HG02938 (cell line): ENCODE data around the gene GPX4.

Experiments
- ATAC-seq: cut with Tn5 transposase; IDR thresholded peaks from one replicate; pipeline ENCODE4 v1.9.1; 2021; ENCODE audit warnings: mild to moderate bottlenecking, moderate library complexity; ENCODE audit not compliant: unreplicated experiment

The GPX4 gene

DNA sequence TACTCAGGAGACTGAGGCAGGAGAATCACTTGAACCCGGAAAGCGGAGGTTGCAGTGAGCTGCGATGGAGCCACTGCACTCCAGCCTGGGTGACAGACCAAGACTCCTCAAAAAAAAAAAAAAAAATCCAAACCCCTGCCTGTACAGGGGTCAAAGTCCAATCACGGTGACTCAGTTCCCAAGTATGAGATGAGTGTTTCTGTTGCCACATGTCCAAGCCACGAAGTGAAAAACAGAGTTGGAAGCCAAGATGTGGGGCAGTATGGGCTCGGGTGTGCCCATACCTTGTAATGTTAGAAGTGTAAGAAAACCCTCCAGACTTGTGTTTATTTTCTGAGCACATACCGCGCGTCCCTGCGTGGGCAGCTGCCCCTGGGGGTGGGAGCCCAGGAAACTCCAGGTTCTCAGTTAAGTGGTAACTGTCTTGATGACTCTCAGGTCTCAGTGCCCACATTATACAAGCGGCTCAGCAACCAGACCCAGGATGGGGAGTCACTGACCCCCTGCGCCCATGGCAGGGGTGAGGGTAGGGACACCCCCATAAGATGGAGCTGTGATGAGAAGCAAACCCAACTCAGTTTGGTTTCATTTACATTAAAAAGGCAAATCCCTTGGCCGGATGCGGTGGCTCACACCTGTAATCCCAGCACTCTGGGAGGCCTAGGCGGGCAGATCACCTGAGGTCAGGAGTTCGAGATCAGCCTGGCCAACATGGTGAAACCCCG is 1.2 kb upstream of the GPX4 start:
- no peak for ATAC-seq

GRCh38 chr19:1103132-1103707 is 574 bp upstream of the GPX4 start:
- no peak for ATAC-seq

DNA sequence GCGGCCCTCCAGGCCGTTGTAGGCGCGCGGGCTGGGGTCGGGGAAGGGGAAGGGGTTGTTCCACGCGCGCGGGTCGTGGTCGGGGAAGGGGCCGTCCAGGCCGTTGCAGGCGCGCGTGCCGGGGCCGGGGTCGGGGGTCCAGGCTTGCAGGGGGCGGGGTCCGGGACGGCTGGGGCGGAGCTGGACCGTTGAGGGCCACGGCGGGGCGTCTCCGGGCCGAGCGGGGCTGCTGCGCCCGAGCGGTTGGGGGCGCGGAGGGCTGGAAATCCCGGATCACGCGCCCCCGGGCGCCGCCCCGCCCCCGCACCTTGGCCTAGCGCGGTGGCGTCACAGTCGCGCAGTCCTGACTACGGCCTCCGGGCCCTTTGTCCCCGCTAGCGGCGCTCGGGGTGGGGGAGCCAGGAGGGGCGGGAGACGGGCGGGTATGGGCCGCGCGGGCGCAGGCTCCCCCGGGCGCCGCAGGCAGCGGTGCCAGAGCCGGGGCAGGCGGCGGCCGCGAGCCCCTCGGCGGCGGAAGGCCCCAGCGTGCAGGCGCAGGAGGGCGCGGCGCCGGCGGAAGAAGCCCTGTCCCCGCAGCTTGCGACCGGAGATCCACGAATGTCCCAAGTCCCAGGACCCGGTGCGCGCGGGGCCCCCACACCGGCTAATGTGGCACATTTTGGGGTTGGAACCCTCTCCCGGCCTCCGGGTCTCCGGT is 665 bp downstream of the GPX4 start:
- no peak for ATAC-seq

- no peak for ATAC-seq
Observed at GRCh38 chr19:1105008-1105872, 1.4 kb downstream of the GPX4 start.

GRCh38 chr19:1105873-1106840 is 2.4 kb downstream of the GPX4 start:
- ATAC-seq = no peak

DNA sequence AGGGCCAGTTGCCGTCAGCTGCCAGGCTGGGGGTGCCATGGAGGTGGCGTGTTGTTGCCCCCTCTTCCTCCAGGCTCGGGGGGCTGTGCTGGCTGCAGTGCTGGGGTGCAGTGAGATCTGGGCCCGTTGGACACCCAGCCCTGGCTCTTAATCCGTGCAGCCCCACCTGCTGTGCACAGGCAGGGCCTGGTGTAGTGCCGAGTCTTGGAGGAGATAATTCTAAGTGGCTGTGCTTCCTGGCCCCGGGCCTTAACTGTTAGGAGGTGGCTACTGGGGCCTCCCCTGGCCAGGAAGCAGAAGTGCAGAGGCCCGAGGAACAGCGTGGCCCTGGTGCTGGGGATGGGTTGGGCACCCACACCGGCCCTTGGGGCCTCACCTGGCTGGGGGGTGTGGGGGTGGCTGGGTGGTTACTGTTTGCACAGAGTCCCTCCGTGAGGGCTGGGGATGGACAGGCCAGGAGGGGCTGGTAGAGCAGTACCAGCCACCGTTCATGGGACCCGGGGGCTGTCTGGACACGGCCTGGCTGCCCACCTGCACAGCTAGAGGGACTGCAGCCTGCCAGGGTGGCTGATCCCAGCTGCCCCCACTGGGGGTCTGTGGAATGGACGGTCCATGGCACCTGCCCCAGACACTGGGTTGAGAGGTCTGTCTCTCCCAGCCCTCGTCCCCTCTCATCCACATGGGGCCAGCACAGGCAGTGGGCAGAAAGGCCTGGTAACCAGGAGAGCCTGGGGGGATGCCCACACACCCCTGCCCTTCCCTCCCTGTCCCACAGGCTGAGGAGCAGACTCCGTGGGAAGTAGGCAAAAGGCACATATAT is 3.3 kb downstream of the GPX4 start:
- no peak for ATAC-seq

DNA sequence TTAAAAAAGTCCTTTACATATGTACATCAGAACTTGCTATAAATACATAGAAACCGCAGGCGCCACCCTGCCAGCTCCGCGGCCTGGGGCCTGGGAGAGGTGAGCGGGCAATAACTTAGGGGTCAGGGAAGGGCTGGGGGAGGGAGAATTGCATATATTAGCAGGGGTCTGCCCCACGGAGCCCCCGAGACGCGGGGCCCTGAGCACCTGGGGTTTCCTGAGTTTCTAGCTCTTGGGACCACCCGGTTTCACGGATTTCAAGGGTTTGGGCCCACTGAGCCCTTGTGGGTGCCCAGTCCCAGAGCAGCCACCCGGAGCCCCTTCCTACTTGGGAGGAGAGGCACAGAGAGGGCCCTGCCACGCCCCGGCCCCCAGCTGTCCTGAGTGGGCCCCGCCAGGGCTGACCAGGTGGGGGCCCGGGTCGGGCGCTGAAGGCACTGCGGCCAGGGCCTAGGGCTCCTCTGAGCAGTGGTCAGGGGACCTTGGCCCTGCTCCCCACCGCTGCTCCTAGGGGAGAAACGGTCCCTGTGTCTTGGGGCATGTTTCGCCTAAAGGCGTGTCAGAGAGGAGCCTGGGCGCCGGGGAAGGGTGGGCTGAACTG is 4.0 kb downstream of the GPX4 start:
- ATAC-seq = no peak

GRCh38 chr19:1108291-1109031 is 4.7 kb downstream of the GPX4 start:
- ATAC-seq = no peak

DNA sequence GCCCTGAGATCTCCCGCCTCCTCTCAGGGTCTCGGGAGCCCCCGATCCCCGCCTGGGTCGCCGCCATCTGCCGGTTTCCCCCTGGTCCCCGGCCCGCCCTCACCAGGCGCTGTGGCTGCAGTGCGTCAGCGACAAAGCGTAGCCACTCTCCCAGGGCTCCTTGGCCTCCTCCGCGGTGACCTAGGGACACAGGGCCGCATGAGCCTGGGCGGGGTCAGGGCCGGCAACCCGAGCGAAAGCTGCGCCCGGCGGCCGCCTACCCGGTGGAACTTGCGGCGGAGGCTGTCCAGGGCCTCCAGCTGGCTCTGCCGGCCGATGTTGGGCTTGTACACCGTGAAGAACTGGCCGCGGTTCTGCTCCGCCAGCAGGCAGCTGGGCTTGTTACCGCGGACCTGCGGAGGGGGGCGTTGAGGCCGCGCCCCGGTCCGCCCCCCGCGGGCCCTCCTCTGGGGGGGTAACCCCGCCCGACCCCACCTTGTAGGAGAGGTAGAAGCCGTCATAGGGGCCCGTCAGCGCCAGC is 5.3 kb downstream of the GPX4 start:
- no peak for ATAC-seq

DNA sequence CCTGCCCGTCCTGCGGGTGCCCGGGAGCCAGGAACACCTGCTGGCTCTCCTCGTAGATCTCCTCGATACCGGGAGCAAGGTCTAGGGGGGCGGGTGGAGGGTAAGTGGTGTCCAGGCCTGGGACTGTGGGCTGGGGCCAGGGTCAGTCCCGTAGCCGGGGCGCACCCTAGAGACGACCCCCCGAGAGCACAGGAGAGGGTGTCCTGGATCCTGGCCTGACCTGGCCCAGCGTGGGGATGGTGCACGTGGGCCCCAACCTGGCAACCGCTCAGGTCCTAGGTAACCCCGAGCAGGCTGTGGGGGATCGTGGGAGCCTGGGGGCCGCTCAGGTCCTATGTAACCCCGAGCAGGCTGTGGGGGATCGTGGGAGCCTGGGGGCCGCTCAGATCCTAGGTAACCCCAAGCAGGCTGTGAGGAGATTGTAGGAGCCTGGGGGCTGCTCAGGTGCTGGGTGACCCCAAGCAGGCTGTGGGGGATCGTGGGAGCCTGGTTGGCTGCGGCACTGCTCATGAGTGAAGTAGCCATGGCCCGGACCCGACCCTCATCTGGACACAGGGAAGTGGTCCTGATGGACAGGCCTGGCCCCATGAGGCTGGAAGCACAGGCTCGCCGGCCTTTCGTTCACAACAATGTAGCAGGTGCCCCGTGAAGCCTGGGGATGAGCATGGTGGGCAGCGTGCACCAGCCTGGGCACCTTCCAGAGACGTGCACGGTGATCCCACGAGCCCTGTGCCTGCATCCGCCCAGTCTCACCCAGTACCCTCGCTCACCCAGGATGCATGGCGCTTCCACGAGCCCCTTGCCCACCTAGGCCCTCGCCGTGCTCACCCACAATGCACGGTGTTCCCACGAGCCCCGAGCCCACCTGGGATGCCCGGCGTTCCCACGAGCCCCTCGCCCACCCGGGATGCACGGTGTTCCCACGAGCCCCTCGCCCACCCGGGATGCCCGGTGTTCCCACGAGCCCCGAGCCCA is 6.2 kb downstream of the GPX4 start:
- no peak for ATAC-seq

- no peak for ATAC-seq
Observed at GRCh38 chr19:1110809-1111640, 7.2 kb downstream of the GPX4 start.

DNA sequence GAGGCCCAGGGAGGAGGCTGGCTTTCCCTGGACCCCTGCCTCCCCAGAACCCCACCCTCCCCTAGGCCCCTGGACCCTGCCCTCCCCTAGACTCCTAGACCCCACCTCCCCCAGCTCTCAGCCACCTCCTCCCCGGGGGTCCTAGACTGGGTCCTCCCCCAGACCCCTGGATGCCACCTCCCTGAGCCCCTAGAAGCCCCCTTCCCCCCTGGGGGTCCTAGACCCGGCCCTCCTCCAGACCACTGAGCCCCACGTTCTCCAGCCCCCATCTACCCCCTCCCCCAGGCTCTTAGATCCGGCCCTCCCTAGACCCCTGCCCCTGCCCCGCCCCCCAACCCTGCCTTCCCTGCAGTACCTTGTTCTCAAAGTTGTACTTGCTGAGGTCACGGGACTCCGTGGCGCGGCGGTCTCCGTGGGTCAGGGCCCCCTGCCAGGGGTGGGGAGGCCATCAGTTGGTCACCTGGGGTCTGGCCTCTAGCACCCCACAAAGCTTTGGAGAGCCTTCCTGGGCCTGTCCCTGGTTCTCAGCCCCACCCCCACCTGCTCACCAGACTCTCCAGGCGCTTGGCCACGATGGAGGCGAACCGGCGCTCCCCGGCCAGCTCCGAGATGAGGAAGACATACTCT is 8.0 kb downstream of the GPX4 start:
- ATAC-seq = no peak

GRCh38 chr19:1112268-1113029 is 8.7 kb downstream of the GPX4 start:
- no peak for ATAC-seq

DNA sequence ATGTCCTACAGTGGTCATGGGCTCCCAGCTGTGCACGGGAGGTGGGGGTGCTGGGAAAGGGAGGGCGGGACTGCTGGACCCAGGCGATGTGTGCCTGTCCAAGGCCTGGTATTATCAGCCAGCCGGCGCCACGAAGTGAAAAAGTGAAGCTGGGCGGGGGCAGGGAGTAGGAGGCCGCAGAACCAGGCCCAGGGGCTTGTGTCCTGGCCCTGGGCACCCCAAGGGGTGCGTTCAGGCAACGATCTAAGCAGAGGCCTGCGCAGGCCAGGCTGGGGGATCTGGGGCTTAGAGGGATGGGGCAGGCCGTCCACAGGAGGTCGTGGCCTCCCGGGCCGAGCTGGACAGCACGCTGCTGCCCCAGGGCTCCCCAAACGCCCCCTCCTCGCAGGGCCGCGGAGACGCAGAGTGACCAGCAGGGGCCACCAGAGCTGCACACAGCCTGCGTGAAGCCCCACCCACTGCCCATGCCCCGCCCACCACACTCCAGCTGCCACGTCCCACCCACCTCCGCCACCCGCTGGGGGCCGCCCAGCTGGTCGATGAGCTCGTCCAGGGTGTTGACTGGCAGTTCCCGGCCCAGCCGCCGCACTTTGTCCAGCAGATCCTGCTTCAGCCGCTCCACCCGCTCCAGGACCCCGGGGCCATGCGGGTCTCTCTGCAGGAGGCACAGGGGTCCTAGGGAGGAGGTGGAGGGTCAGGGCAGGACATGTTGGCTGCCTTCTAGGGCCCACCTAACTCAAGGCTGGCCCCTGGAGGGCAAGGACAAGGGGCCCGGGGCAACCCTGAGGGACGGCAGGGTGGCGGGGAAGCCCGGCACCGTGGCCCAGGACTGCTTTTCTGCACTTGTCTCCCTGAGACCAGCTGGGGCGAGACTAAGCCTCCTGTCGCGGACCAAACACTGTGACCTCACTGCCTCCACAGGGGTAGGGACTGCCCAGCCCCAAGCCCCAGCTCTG is 9.5 kb downstream of the GPX4 start:
- no peak for ATAC-seq
